ENCODE measurements around the gene SLC26A5. TPM values are rescaled to one million over a fixed set of nuclear protein-coding genes. Genes with fewer than 3 reads are reported as not detected.

SLC26A5 gene
- total RNA-seq, 1 experiment from 2014 or later: not detected

GRCh38 chr7:103418241-103418640 is 27.8 kb downstream of the SLC26A5 start:
- Histone ChIP-seq H3K27ac (ENCODE audit: low read length) (no peak overlapping the region), H3K36me3 (ENCODE audit: control insufficient read depth, insufficient read depth, low read length) (no peaks in the 10 kb centered on the region), H3K9me3 (ENCODE audit: control insufficient read depth, insufficient read depth, low read depth, low read length) (no peaks in the 10 kb centered on the region), H3K4me1 (ENCODE audit: control insufficient read depth, insufficient read depth, low read length) (no peaks in the 10 kb centered on the region), H3K27me3 (ENCODE audit: control insufficient read depth, insufficient read depth, low read length) (no peaks in the 10 kb centered on the region), H3K4me3 (ENCODE audit: low read depth in 2 of 2, low read length in 2 of 2) (no peak overlapping the region)
- ChIA-PET POLR2A (no interaction called here), CTCF (no interaction called here)
- DNase-seq (ENCODE audit: low read depth, low spot score) (no peak), ATAC-seq (no peak)
- TF ChIP-seq TCF7L2 (IDR thresholded peaks at IDR 0.05; ENCODE audit: low read depth, low read length) (no peak), CTCF (IDR thresholded peaks at IDR 0.05) (no peak), POLR2AphosphoS5 (IDR thresholded peaks at IDR 0.05; ENCODE audit: low read depth, low read length) (no peak), REST (IDR thresholded peaks at IDR 0.05; ENCODE audit: insufficient read depth in 1 of 2, low read depth in 2 of 2, low read length in 1 of 2) (no peak), SIN3A (IDR thresholded peaks at IDR 0.05; ENCODE audit: borderline replicate concordance, insufficient read depth, low read depth, low read length) (no peak)
- in situ Hi-C loops (cut with HindIII; ENCODE audit: low pct_unique_long_range_greater_than_20kb, low sequenced_read_pairs): no loop called here
- no TSS peak for BruUV-seq (replicated peaks)
- intact Hi-C loops (cut with micrococcal nuclease; ENCODE audit: unreplicated experiment): no loop called here

DNA sequence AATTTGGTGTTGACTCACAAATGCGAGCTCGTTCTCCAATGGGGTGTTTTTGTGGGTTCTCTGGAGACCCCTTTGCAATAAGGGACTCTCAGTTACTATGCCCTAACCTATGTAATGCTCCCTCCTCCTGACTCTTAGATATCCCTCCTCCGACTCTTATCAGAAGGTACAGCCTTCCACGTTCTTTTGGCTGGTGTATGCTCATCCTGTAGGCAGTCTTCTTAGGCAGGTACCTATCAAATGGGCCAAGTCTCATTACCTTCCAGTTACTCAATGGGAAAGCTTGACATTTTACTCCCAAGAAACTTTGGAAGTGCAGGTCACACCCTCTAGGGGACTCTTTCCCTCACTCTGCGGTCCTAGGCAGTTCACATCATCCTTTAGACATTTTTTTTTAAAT is 32.6 kb downstream of the SLC26A5 start:
- TF ChIP-seq POLR2AphosphoS5 (IDR thresholded peaks at IDR 0.05; ENCODE audit: low read depth, low read length): no peak
- no peak for TF ChIP-seq SIN3A (IDR thresholded peaks at IDR 0.05; ENCODE audit: borderline replicate concordance, insufficient read depth, low read depth, low read length)
- no peak for TF ChIP-seq REST (IDR thresholded peaks at IDR 0.05; ENCODE audit: insufficient read depth in 1 of 2, low read depth in 2 of 2, low read length in 1 of 2)
- no peak for TF ChIP-seq TCF7L2 (IDR thresholded peaks at IDR 0.05; ENCODE audit: low read depth, low read length)
- TF ChIP-seq CTCF (IDR thresholded peaks at IDR 0.05): no peak
- no peak overlapping the region for H3K27ac ChIP-seq (ENCODE audit: low read length)
- ATAC-seq: no peak

More for the DNA sequence above, 32.6 kb downstream of the SLC26A5 start:
- Histone ChIP-seq H3K4me1 (ENCODE audit: control insufficient read depth, insufficient read depth, low read length) (no peaks in the 10 kb centered on the region), H3K27me3 (ENCODE audit: control insufficient read depth, insufficient read depth, low read length) (0 out of 2 replicates have a peak, but pooled peaks cover 3% of the 10 kb centered on the region), H3K4me3 (ENCODE audit: low read depth in 2 of 2, low read length in 2 of 2) (no peak overlapping the region), H3K36me3 (ENCODE audit: control insufficient read depth, insufficient read depth, low read length) (no peaks in the 10 kb centered on the region), H3K9me3 (ENCODE audit: control insufficient read depth, insufficient read depth, low read depth, low read length) (no peaks in the 10 kb centered on the region)
- no TSS peak for BruUV-seq (replicated peaks)
- POLR2A ChIA-PET: no interaction called here
- DNase-seq (ENCODE audit: low read depth, low spot score): no peak
- CTCF ChIA-PET: no interaction called here
- in situ Hi-C loops (cut with HindIII; ENCODE audit: low pct_unique_long_range_greater_than_20kb, low sequenced_read_pairs) (no loop called here), intact Hi-C loops (cut with micrococcal nuclease; ENCODE audit: unreplicated experiment) (no loop called here)
